Lung microvascular endothelial cell (primary cell): ENCODE results near the gene TMPRSS6. TPM values are rescaled to one million over a fixed set of nuclear protein-coding genes. Genes with fewer than 3 reads are reported as not detected.

Experiments
- DNase-seq, 2 donors: peaks; one replicate each; pipeline versions ENCODE4 v3.0.0 to v3.0.0-alpha.2; 2010; ENCODE audit warnings: low read depth in 2 of 2
- total RNA-seq: library from RNA; depleted of rRNA; stranded (reverse); fragments of >200 nt; gene quantifications from 2 replicates; pipeline ENCODE4 v1.2.1, GENCODE V29; 2014

The TMPRSS6 gene
- total RNA-seq, 1 donor from 2014 or later: not detected

- no peak for DNase-seq
These were observed 31.3 kb upstream of the TMPRSS6 start for GRCh38 chr22:37140686-37141323.

- no peak for DNase-seq
These were observed 30.2 kb upstream of the TMPRSS6 start for GRCh38 chr22:37139762-37140161.

GRCh38 chr22:37138849-37139561 is 29.5 kb upstream of the TMPRSS6 start:
- no peak for DNase-seq

- DNase-seq: no peak
These were observed 28.6 kb upstream of the TMPRSS6 start for GRCh38 chr22:37137903-37138665.

- no peak for DNase-seq
These were observed 27.6 kb upstream of the TMPRSS6 start for GRCh38 chr22:37137131-37137530.

- no peak for DNase-seq
These were observed 25.5 kb upstream of the TMPRSS6 start for GRCh38 chr22:37135023-37135422.

- no peak for DNase-seq
These were observed 23.9 kb upstream of the TMPRSS6 start for GRCh38 chr22:37133304-37134018.

GRCh38 chr22:37132773-37133172 is 23.3 kb upstream of the TMPRSS6 start:
- no peak for DNase-seq

- DNase-seq: no peak
These were observed 20.4 kb upstream of the TMPRSS6 start for GRCh38 chr22:37129866-37130441.

GRCh38 chr22:37128555-37129281 is 19.2 kb upstream of the TMPRSS6 start:
- DNase-seq: no peak

- no peak for DNase-seq
These were observed 17.9 kb upstream of the TMPRSS6 start for GRCh38 chr22:37127350-37127878.

- DNase-seq: no peak
These were observed 17.4 kb upstream of the TMPRSS6 start for GRCh38 chr22:37126882-37127281.

- DNase-seq: peak; percentile 14 to 25
These were observed 16.9 kb upstream of the TMPRSS6 start for GRCh38 chr22:37126383-37126782.

GRCh38 chr22:37123649-37124048 is 14.1 kb upstream of the TMPRSS6 start:
- DNase-seq: no peak

GRCh38 chr22:37122598-37123180 is 13.2 kb upstream of the TMPRSS6 start:
- no peak for DNase-seq

GRCh38 chr22:37121887-37122591 is 12.5 kb upstream of the TMPRSS6 start:
- DNase-seq: peak; percentile 36 to 52

- DNase-seq: no peak
These were observed 11.2 kb upstream of the TMPRSS6 start for GRCh38 chr22:37120569-37121340.

GRCh38 chr22:37119872-37120271 is 10.4 kb upstream of the TMPRSS6 start:
- DNase-seq: no peak

- no peak for DNase-seq
These were observed 8.6 kb upstream of the TMPRSS6 start for GRCh38 chr22:37118083-37118482.
